Breast epithelium (tissue), 3 donors: ENCODE data around the gene MED8.

ENCODE experiments used
- CTCF ChIP-seq, 3 donors: fragments of 450-650 bp; IDR thresholded peaks; one replicate each; pipeline ENCODE4 v1.5.1; 2016 to 2017; ENCODE audit warnings: antibody characterized with exemption in 3 of 3, mild to moderate bottlenecking in 3 of 3, moderate library complexity in 3 of 3
- POLR2A ChIP-seq: fragments of 450-650 bp; IDR thresholded peaks from one replicate; pipeline ENCODE4 v1.6.1; 2016; ENCODE audit warnings: antibody characterized with exemption, mild to moderate bottlenecking, moderate library complexity
- POLR2AphosphoS5 ChIP-seq, 3 donors: sonication (generic); formaldehyde crosslinking; IDR thresholded peaks; one replicate each; pipeline ENCODE4 v1.6.1; 2017; ENCODE audit warnings: antibody characterized with exemption in 3 of 3

GRCh38 chr1:43366601-43367025 lies 23.0 kb downstream of the MED8 start:
- no peak for TF ChIP-seq POLR2A
- TF ChIP-seq CTCF (IDR thresholded peaks at IDR 0.05), result no peak
- TF ChIP-seq POLR2AphosphoS5 (IDR thresholded peaks at IDR 0.05), result no peak
